Measurements from ENCODE around the gene ZBTB7C.

Gene ZBTB7C

GRCh38 chr18:48029296-48029986 is 379.7 kb downstream of the ZBTB7C start:
- no peak for DNase-seq

GRCh38 chr18:48028696-48029095 is 380.5 kb downstream of the ZBTB7C start:
- no peak for DNase-seq

- DNase-seq = no peak
These were observed 381.1 kb downstream of the ZBTB7C start for GRCh38 chr18:48028081-48028480.

- no peak for DNase-seq
These were observed 381.7 kb downstream of the ZBTB7C start for GRCh38 chr18:48027401-48027963.

- no peak for DNase-seq
These were observed 383.0 kb downstream of the ZBTB7C start for GRCh38 chr18:48026216-48026615.

- no peak for DNase-seq
These were observed 384.1 kb downstream of the ZBTB7C start for GRCh38 chr18:48024881-48025660.

- no peak for DNase-seq
These were observed 385.1 kb downstream of the ZBTB7C start for GRCh38 chr18:48024009-48024512.

GRCh38 chr18:48023334-48024008 is 385.7 kb downstream of the ZBTB7C start:
- no peak for DNase-seq

GRCh38 chr18:48022531-48023329 is 386.5 kb downstream of the ZBTB7C start:
- no peak for DNase-seq

- no peak for DNase-seq
These were observed 387.2 kb downstream of the ZBTB7C start for GRCh38 chr18:48022021-48022420.

- no peak for DNase-seq
These were observed 387.8 kb downstream of the ZBTB7C start for GRCh38 chr18:48021273-48021914.

- DNase-seq = no peak
These were observed 388.6 kb downstream of the ZBTB7C start for GRCh38 chr18:48020337-48021250.

GRCh38 chr18:48019557-48020325 is 389.4 kb downstream of the ZBTB7C start:
- no peak for DNase-seq

GRCh38 chr18:48018851-48019250 is 390.3 kb downstream of the ZBTB7C start:
- no peak for DNase-seq

GRCh38 chr18:48017635-48018034 is 391.5 kb downstream of the ZBTB7C start:
- DNase-seq = no peak

GRCh38 chr18:48013162-48013561 is 396.0 kb downstream of the ZBTB7C start:
- no peak for DNase-seq

- no peak for DNase-seq
These were observed 397.2 kb downstream of the ZBTB7C start for GRCh38 chr18:48011926-48012465.

GRCh38 chr18:48010264-48010663 is 398.9 kb downstream of the ZBTB7C start:
- no peak for DNase-seq

- no peak for DNase-seq
These were observed 400.0 kb downstream of the ZBTB7C start for GRCh38 chr18:48009116-48009745.
